ENCODE measurements around the gene SLC5A8.
"Not testable (repeated sequence)": the region's sequence is repeated elsewhere in the genome, so short reads cannot be mapped to it uniquely, and the experiment has no call there.

The SLC5A8 gene

DNA sequence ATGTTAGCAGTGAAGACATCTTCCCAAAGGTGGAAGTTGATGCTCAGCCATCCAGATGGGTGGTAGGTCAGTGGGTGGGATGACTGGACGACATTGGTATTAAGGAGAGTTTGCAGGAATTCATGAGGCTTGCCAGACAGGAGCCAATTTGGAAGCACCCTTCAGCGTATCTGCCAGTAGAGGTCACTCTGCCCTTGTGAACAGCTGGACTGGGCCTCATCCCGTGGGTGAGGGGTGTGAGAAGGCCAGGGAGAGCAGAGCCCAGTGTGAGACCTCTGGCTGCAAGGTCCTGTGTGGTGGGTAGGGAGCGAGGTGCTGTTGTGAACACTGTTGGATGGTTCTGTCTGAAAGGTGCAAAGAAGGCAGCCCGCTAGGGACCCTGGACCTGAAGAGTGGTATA is 37.7 kb downstream of the SLC5A8 start:
- no peak for DNase-seq

DNA sequence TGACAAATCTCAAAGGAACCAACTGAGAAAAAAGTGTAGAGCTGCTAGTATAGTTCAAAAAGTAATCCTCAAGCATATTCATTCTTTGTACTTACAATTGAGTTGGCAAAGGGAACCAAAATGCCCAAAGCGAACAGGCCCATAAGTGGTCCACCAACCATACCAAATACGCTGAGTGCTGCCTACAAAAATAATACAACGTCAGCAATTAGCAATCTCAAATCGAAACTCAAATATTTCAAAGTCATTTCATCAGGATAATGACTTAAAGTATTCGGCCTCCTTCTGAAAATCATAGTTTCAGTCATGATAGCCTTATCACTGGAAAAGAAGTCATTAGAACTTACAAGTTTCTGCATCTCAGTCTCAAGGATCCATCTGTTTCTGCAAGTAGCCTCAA is 42.0 kb downstream of the SLC5A8 start:
- DNase-seq, result no peak

DNA sequence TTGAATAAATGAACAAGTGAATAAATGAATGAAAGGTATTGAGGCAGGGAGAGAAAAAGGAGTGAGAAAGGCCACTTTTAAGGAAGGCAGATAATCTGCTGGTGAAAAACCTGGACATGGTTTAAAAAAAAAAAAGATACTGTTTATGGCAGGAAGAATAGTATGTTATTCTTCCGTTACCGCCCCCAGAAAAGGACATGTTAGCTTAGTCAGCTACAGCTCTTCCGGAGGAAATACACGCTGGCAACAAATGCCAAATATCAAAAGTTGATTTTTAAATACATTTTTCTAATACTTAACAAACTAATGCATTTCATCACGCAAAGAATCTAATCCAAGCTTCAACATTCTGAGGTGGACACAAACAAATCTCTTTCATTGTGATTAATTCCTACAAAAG is 43.2 kb downstream of the SLC5A8 start:
- DNase-seq, result no peak

DNA sequence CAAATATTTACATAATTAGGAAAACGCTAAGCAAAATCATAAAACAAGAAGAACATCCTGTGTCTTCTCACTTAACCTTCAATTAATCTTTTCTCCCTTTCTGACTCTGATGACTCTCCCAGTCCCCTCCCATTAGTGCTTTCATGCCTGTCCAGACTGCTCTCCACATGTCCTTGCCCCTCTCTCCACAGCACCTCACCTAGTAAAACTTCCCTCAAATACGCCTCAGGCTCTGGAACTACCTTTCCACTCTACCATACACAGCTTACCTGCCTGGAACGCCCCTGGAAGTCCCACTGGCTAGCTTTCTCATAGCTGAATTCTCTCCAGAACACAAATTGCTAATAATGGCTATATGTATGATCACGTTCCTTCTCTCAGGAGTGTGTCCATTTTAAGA is 44.7 kb downstream of the SLC5A8 start:
- DNase-seq, result no peak

DNA sequence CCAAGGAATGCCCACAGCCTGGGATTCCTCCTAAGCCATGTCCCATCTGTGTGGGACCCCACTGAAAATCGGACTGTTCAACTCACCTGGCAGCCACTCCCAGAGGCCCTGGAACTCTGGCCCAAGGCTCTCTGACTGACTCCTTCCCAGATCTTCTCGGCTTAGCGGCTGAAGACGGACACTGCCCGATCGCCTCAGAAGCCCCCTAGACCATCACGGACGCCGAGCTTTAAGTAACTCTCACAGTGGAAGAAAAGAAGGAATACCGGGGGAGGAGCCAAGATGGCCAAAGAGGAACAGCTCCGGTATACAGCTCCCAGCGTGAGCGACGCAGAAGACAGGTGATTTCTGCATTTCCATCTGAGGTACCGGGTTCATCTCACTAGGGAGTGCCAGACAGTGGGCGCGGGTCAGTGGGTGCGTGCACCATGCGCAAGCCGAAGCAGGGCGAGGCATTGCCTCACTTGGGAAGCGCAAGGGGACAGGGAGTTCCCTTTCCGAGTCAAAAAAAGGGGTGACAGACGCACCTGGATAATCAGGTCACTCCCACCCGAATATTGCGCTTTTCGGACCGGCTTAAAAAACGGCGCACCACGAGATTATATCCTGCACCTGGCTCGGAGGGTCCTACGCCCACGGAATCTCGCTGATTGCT is 64.1 kb downstream of the SLC5A8 start:
- not testable (repeated sequence) for DNase-seq

GRCh38 chr12:101127521-101128219 is 82.4 kb downstream of the SLC5A8 start:
- DNase-seq, result no peak

- DNase-seq, result no peak
Observed at GRCh38 chr12:101117842-101118241, 92.2 kb downstream of the SLC5A8 start.

DNA sequence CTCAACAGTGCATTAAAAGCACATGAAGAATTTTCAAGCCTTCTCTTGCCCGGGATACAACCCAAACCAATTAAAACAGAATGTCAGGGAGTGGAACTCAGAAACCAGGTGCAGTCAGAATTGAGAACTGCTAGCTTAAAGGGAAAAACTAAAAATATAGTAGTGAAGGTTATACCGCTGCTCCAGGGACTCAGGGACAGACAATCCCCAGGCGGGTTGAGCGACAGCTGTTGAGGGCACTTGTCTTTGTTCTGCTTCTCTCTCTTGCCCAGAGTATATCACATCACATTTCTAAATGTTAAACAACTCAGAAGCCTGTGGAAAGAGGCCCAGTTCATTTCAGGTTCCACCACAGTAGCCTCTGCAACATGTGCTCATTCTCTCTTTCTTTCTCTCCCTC is 93.1 kb downstream of the SLC5A8 start:
- DNase-seq, result no peak

DNA sequence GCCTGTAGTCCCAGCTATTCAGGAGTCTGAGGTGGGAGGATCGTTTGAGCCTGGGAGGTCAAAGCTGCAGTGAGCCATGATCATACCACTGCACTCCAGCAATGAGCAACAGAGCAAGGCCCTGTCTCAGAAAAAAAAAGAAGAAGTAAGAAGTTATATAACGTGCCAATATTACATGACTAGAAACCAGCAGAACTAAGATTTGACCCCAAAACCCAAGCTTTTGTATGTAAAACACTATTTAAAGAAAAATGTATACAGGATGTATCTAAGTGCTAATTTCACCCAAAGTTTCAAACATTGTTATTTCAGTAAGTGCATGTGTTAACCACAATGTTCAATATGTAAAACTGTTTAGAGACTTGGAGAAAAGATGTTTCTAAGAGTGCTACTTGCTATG is 94.7 kb downstream of the SLC5A8 start:
- DNase-seq, result no peak

- DNase-seq, result no peak
Observed at GRCh38 chr12:101111441-101111840, 98.6 kb downstream of the SLC5A8 start.

GRCh38 chr12:101110866-101111265 is 99.2 kb downstream of the SLC5A8 start:
- DNase-seq, result no peak

- DNase-seq, result no peak
Observed at GRCh38 chr12:101108130-101108529, 101.9 kb downstream of the SLC5A8 start.

DNA sequence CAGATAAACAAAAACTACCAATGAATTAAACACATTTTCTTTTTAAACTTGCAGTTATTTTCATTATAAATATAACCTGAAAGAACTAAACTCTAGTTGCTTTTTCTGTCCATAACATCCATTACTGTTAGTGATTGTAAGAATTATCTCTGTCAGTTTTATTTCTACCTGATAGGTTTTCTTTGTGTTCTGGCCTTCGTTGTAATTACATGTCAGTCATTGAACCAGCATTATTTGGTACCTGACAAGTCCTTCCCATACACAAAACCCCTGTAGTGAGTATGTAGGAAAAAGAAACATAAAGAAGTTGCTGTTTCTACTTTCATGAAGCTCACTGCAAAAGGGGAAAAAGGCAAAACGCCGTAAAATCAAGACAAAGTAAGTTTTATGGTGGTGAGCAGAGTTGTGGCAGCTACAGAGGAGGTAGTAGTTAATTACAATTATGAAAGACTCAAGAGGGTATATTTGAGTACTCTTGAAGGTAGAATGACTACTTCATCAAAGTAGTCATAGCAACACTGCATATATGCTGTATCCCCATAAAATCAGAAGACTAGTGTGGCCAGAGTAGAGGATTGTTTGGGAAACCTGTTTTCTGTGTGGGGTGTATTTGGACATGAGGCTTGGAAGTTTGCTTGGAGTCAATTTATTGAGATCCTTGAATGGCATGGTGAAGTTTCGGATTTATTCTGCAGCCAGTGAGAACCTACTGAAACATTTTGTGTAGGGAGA is 102.8 kb downstream of the SLC5A8 start:
- DNase-seq, result no peak

All from CD4-positive, alpha-beta T cell treated with Interleukin-10 for 1 hour (primary cell).